SU-DHL-6 (cell line): ENCODE measurements around the gene DDIT4.

Experiments used
- EZH2phosphoT487 ChIP-seq: fragments of 200-600 bp; sonication (generic), shearing (Covaris generic); conservative IDR thresholded peaks from 2 replicates; pipeline ENCODE4 v1.6.1; 2018; ENCODE audit warnings: mild to moderate bottlenecking, antibody characterized with exemption, low read length, moderate library complexity, mixed read lengths
- TF ChIP-seq, protein P1 (sequence below): fragments of 200-600 bp; sonication (generic); IDR thresholded peaks from one replicate; pipeline ENCODE4 v1.5.1; 2017; ENCODE audit warnings: antibody characterized with exemption, mild to moderate bottlenecking, low read length, moderate library complexity; ENCODE audit not compliant: insufficient read depth, poor library complexity, severe bottlenecking

DNA sequence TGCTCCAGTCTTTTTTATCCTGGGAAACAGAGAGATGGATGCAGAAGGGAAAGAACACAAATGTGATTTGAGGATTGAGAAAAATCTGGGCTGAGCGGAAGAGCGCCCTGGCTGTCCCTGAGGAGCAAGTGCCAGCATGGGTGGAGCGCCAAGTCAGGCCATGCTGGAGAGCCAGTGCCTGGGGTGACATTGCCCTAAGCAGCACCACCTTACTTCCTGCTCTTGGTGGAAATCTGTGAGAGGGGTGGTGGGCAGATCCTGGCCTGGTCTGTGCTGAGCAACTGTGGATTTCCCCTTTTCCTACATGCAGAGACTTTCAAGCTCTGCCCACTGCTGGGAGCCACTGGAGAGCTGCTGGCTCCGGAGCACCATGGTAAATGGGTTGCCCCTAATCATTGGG, 36.9 kb downstream of the DDIT4 start:
- TF ChIP-seq, protein P1, sequence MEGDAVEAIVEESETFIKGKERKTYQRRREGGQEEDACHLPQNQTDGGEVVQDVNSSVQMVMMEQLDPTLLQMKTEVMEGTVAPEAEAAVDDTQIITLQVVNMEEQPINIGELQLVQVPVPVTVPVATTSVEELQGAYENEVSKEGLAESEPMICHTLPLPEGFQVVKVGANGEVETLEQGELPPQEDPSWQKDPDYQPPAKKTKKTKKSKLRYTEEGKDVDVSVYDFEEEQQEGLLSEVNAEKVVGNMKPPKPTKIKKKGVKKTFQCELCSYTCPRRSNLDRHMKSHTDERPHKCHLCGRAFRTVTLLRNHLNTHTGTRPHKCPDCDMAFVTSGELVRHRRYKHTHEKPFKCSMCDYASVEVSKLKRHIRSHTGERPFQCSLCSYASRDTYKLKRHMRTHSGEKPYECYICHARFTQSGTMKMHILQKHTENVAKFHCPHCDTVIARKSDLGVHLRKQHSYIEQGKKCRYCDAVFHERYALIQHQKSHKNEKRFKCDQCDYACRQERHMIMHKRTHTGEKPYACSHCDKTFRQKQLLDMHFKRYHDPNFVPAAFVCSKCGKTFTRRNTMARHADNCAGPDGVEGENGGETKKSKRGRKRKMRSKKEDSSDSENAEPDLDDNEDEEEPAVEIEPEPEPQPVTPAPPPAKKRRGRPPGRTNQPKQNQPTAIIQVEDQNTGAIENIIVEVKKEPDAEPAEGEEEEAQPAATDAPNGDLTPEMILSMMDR: no peak
- no peak for TF ChIP-seq EZH2phosphoT487
